K562 (cell line): ENCODE data around the gene ABHD16B. TPM values are rescaled to one million over a fixed set of nuclear protein-coding genes. Genes with fewer than 3 reads are reported as not detected.

Experiments used
- CHD7 ChIP-seq: fragments of 200-600 bp; sonication (generic); IDR thresholded peaks from one replicate; pipeline ENCODE4 v1.6.1; 2012; ENCODE audit warnings: mild to moderate bottlenecking, low read depth, low read length, inconsistent platforms
- E2F5 ChIP-seq: sonication (generic); formaldehyde crosslinking; IDR thresholded peaks from 2 replicates; pipeline ENCODE4 v1.8.0; 2022; ENCODE audit warnings: mild to moderate bottlenecking, missing genetic modification reagents
- KDM1A ChIP-seq, 2 experiments: fragments of 450-650 bp; IDR thresholded peaks; 2 replicates each; pipeline ENCODE4 v1.6.1; 2016; ENCODE audit warnings: mild to moderate bottlenecking in 2 of 2
- MCM7 ChIP-seq, 2 experiments: fragments of 450-650 bp; IDR thresholded peaks; 2 replicates each; pipeline ENCODE4 v1.6.1; 2016 to 2018
- PML ChIP-seq: IDR thresholded peaks from 2 replicates; pipeline ENCODE4 v1.6.1; 2012; ENCODE audit warnings: low read length, inconsistent platforms
- THAP12 ChIP-seq: fragments of 250-450 bp; sonication (Bioruptor Pico); IDR thresholded peaks from 2 replicates; pipeline ENCODE4 v1.9.0; 2021; ENCODE audit warnings: mild to moderate bottlenecking, inconsistent platforms
- ZNF395 ChIP-seq: fragments of 200-800 bp; sonication (Bioruptor generic); IDR thresholded peaks from 2 replicates; pipeline ENCODE4 v1.6.1; 2017; ENCODE audit warnings: missing genetic modification characterization, missing compliant biosample characterization
- ZNF79 ChIP-seq: fragments of 250-450 bp; sonication (Bioruptor Pico); IDR thresholded peaks from 2 replicates; pipeline ENCODE4 v1.4.0; 2020; ENCODE audit warnings: low read depth, mild to moderate bottlenecking, moderate library complexity
- polyA plus RNA-seq, 8 experiments: library from polyadenylated mRNA; depleted of rRNA in 4 of 8; stranded (reverse) in 5 of 8; unstranded in 3 of 8; fragments of >200 nt; fragmentation: Nextera tagmentation in 2 of 8; fragmentation: Illumina TruSeq in 1 of 8; extraction: Ambion mirVana in 2 of 8; extraction: Trizol in 1 of 8; gene quantifications; 2 replicates each; pipeline versions ENCODE4 v1.2.1 to v1.2.3, GENCODE V29; 2011 to 2014; ENCODE audit warnings: inconsistent platforms in 1 of 8, missing spikeins in 1 of 8
- total RNA-seq, 7 experiments: library from RNA; depleted of rRNA in 6 of 7; stranded (reverse); fragments of >200 nt in 6 of 7; fragmentation: Illumina TruSeq in 2 of 7; extraction: Trizol in 2 of 7; gene quantifications; 2 replicates each; pipeline versions ENCODE4 v1.2.1 to v1.2.3, GENCODE V29; 2011 to 2021; ENCODE audit warnings: low replicate concordance in 1 of 7

ABHD16B gene
- total and polyA plus RNA-seq, 9 of the 15 experiments (the other 6 are each of a cell fraction or from before 2014, with no cell fraction given), result not detected

- TF ChIP-seq CHD7 (no peak), KDM1A (IDR thresholded peaks at IDR 0.05) (no peak), ZNF395 (no peak), PML (no peak), ZNF79 (no peak), E2F5 (CRISPR knock-in tag) (no peak), MCM7 (IDR thresholded peaks at IDR 0.05) (peak; percentile 36 to 79; a peak in 1 of 4 replicates), THAP12 (CRISPR knock-in tag) (no peak)
Measured at GRCh38 chr20:63846888-63847236, 14.4 kb upstream of the ABHD16B start (continued).
